OCI-LY7 (cell line): Measurements from ENCODE around the gene PATE4. TPM values are rescaled to one million over a fixed set of nuclear protein-coding genes. Genes with fewer than 3 reads are reported as not detected.

ENCODE experiments used
- BruUV-seq: library from RNA; stranded (reverse); fragments of 400-500 nt; replicated peaks from 2 replicates; lab custom pipeline; 2021; lab: Mats Ljungman, UMichigan
- CTCF ChIA-PET: fragments of 300-600 bp; sonication (Branson Sonifier 250); formaldehyde crosslinking; loops from one replicate; lab custom pipeline; 2022; ENCODE audit warnings: antibody characterized with exemption; ENCODE audit not compliant: unreplicated experiment; lab: Charles Lee
- POLR2A ChIA-PET: fragments of 300-600 bp; sonication (Branson Sonifier 250); formaldehyde crosslinking; loops from one replicate; lab custom pipeline; 2022; ENCODE audit warnings: antibody characterized with exemption; lab: Charles Lee
- DNase-seq: peaks from one replicate; pipeline ENCODE4 v3.0.0-alpha.2; 2015; ENCODE audit warnings: low spot score
- H2AFZ ChIP-seq: fragments of 200-600 bp; sonication (generic), shearing (Covaris generic); 2 replicates; pipeline ENCODE4 v1.6.1; 2014; ENCODE audit warnings: mild to moderate bottlenecking, antibody characterized with exemption, low read length, moderate library complexity
- H3K27ac ChIP-seq: fragments of 200-600 bp; sonication (generic); 2 replicates; pipeline ENCODE4 v1.5.1; 2014; ENCODE audit warnings: mixed run types, low read depth, mild to moderate bottlenecking, moderate library complexity, low read length, inconsistent platforms; ENCODE audit not compliant: poor library complexity, severe bottlenecking
- H3K36me3 ChIP-seq: fragments of 200-600 bp; sonication (generic); 2 replicates; pipeline ENCODE4 v1.6.1; 2014; ENCODE audit warnings: mild to moderate bottlenecking, antibody characterized with exemption, low read length, moderate library complexity, mixed read lengths; ENCODE audit not compliant: insufficient read depth
- H3K4me1 ChIP-seq: fragments of 200-600 bp; sonication (generic); 2 replicates; pipeline ENCODE4 v1.5.1; 2014; ENCODE audit warnings: mild to moderate bottlenecking, low read length; ENCODE audit not compliant: insufficient read depth, poor library complexity, severe bottlenecking
- H3K4me2 ChIP-seq: fragments of 200-600 bp; sonication (generic); 2 replicates; pipeline ENCODE4 v1.6.1; 2014; ENCODE audit warnings: mild to moderate bottlenecking, low read length
- H3K4me3 ChIP-seq: fragments of 200-600 bp; sonication (generic); 2 replicates; pipeline ENCODE4 v1.5.1; 2014; ENCODE audit warnings: mild to moderate bottlenecking, low read depth, low read length; ENCODE audit not compliant: poor library complexity, severe bottlenecking
- H3K79me2 ChIP-seq: fragments of 200-600 bp; sonication (generic); 2 replicates; pipeline ENCODE4 v1.6.1; 2016; ENCODE audit warnings: low read depth, mild to moderate bottlenecking, low read length, moderate library complexity, mixed read lengths; ENCODE audit not compliant: insufficient read depth
- H3K9me2 ChIP-seq: fragments of 200-600 bp; sonication (generic); 2 replicates; pipeline ENCODE4 v1.6.1; 2016; ENCODE audit warnings: mild to moderate bottlenecking, low read length, mixed read lengths; ENCODE audit not compliant: insufficient read depth
- H3K9me3 ChIP-seq: fragments of 200-600 bp; sonication (generic); 2 replicates; pipeline ENCODE4 v1.6.1; 2014; ENCODE audit warnings: mild to moderate bottlenecking, mixed run types, low read length, mixed read lengths
- H4K20me1 ChIP-seq: fragments of 200-600 bp; sonication (generic); 2 replicates; pipeline ENCODE4 v1.6.1; 2014; ENCODE audit warnings: mild to moderate bottlenecking, antibody characterized with exemption, low read length, moderate library complexity, mixed read lengths; ENCODE audit not compliant: insufficient read depth
- EZH2phosphoT487 ChIP-seq: fragments of 200-600 bp; sonication (generic); IDR thresholded peaks from 2 replicates; pipeline ENCODE4 v1.6.1; 2018; ENCODE audit warnings: low read depth, borderline replicate concordance, mild to moderate bottlenecking, mixed run types, antibody characterized with exemption, low read length, moderate library complexity, mixed read lengths
- intact Hi-C: fragments of 100-400 bp; cut with micrococcal nuclease; formaldehyde crosslinking; loops from one replicate; pipeline ENCODE4 v1.10.0; 2022; ENCODE audit not compliant: unreplicated experiment
- total RNA-seq, 2 experiments: library from RNA; depleted of rRNA in 1 of 2; stranded (reverse); fragments of >200 nt in 1 of 2; shearing (Covaris generic) in 1 of 2; gene quantifications; 2 replicates each; pipeline ENCODE4 v1.2.3, GENCODE V29; 2014 to 2022
- TF ChIP-seq, protein P1 (sequence below): fragments of 200-600 bp; sonication (generic); conservative IDR thresholded peaks from 2 replicates; pipeline ENCODE4 v1.5.1; 2014; ENCODE audit warnings: mild to moderate bottlenecking, antibody characterized with exemption, low read length, moderate library complexity, mixed read lengths

Gene PATE4
- total RNA-seq, 2 experiments from 2014 or later: not detected

DNA sequence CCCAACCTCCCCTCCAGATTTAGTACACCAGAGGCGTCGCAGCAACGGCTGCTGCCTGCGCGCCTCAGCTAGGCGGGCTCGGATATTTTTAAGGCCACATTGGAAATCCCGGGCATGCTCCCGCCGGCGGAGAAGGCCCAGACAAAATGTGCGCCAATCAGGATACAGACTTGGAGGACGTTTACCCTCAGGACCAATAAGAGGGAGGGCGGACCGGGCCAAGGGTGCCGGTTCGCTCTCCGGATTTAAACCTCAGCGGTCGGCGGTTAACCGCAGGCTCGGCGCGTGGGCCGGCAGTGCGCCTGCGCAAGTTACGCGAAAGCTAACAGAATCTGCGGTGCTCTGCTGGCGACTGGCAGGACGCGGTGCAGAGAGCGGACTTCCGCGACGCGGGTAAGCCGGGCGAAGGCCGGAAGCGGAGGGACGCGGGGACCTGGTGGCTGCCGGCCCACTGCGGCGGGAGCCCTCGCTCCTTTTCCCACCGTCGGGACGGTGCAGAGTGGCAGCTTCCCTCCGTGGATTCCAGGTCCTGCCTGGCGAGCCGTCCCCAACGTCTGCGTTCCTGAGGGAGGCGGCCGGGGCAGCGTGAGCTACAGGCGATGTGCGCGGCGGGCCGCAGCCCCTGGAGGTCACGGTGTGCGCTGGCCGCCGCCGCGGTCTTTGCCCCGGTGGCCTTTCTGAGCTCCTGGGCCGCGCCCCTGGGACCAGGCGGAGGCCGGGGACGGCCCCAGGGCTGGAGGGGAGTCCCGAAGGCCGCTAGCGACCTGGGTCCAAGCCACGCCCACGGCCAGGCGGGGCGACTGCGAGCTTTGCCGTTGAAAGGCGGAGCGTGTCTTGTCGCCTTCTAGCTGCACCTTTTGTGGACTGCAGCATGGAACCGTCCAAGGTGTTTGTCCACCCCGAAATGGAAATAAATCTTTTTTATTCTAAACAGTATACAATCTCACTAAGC lies 54.5 kb downstream of the PATE4 start, which contains the start of gene HYLS1:
Gene HYLS1, plus strand, starts transcription at position 296 of the 952 bp plus-strand sequence. CDS start 11,701 bp downstream, outside the sequence.
- Histone ChIP-seq H3K4me3 (peak within 1 kb of the TSS; percentile 83), H3K36me3 (peaks cover 44% of the 10 kb centered on the region), H3K79me2 (peaks cover 70% of the 10 kb centered on the region), H2AFZ (peak within 1 kb of the TSS; percentile 77), H3K27ac (peak within 1 kb of the TSS; percentile 87), H3K9me3 (no peaks in the 10 kb centered on the region), H3K4me1 (peaks cover 47% of the 10 kb centered on the region), H4K20me1 (peaks cover 10% of the 10 kb centered on the region; the same call in 1 of the 2 replicates), H3K4me2 (peak within 1 kb of the TSS; percentile 90), H3K9me2 (no peaks in the 10 kb centered on the region)
- intact Hi-C loops: loop anchor here (5.0 kb wide), 2 partner anchors 260 to 320 kb away; partner anchors contain the start of genes CHEK1 and EI24
- ChIA-PET CTCF (interaction anchor here (0.7 to 1.5 kb wide), 5 partner anchors 9 to 294 kb away, joined by 3 to 8 read pairs (median 3); partner anchors contain the start of gene PUS3), POLR2A (interaction anchor here (0.6 to 2.5 kb wide), 23 partner anchors 9 to 930 kb away, joined by 3 to 19 read pairs (median 4); partner anchors contain the start of genes CHEK1, PUS3 and STT3A)
- DNase-seq: peak; percentile 98
- BruUV-seq: no TSS peak
- no peak for TF ChIP-seq EZH2phosphoT487
- TF ChIP-seq, protein P1, sequence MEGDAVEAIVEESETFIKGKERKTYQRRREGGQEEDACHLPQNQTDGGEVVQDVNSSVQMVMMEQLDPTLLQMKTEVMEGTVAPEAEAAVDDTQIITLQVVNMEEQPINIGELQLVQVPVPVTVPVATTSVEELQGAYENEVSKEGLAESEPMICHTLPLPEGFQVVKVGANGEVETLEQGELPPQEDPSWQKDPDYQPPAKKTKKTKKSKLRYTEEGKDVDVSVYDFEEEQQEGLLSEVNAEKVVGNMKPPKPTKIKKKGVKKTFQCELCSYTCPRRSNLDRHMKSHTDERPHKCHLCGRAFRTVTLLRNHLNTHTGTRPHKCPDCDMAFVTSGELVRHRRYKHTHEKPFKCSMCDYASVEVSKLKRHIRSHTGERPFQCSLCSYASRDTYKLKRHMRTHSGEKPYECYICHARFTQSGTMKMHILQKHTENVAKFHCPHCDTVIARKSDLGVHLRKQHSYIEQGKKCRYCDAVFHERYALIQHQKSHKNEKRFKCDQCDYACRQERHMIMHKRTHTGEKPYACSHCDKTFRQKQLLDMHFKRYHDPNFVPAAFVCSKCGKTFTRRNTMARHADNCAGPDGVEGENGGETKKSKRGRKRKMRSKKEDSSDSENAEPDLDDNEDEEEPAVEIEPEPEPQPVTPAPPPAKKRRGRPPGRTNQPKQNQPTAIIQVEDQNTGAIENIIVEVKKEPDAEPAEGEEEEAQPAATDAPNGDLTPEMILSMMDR: peak; percentile 57

Other genes with a start within 250 kb of the PATE4 start
- gene STT3A, start 240.5 kb upstream of the PATE4 start, total RNA-seq (2014; rRNA removed; shearing (Covaris generic)): 60.6 and 87.9 TPM in 2 replicates
- 164 and 172 TPM in 2 replicates for gene STT3A, start 240.5 kb upstream of the PATE4 start, total RNA-seq (2022)
- gene CHEK1, start 208.2 kb upstream of the PATE4 start, total RNA-seq (2014; rRNA removed; shearing (Covaris generic)): 89.7 and 105 TPM in 2 replicates
- gene CHEK1, start 208.2 kb upstream of the PATE4 start, total RNA-seq (2022): 135 and 147 TPM in 2 replicates
- gene ACRV1, start 152.5 kb upstream of the PATE4 start, total RNA-seq (2014; rRNA removed; shearing (Covaris generic)): 0.16 TPM in 1 of 2 replicates, not detected in the other
- 0.33 TPM in 1 of 2 replicates, not detected in the other for gene ACRV1, start 152.5 kb upstream of the PATE4 start, total RNA-seq (2022)
- gene PATE1, start 87.0 kb upstream of the PATE4 start, total RNA-seq (2014; rRNA removed; shearing (Covaris generic)): 0.33 TPM in 1 of 2 replicates, not detected in the other
- gene PATE1, start 87.0 kb upstream of the PATE4 start, total RNA-seq (2022): not detected in 2 replicates
- 1.6 and 4.0 TPM in 2 replicates for gene PATE2, start 54.5 kb upstream of the PATE4 start, total RNA-seq (2014; rRNA removed; shearing (Covaris generic))
- gene PATE2, start 54.5 kb upstream of the PATE4 start, total RNA-seq (2022): 1.1 and 1.4 TPM in 2 replicates
- gene PATE3, start 45.2 kb upstream of the PATE4 start, total RNA-seq (2014; rRNA removed; shearing (Covaris generic)): not detected in 2 replicates
- gene PATE3, start 45.2 kb upstream of the PATE4 start, total RNA-seq (2022): not detected in 2 replicates
- gene HYLS1, start 54.4 kb downstream of the PATE4 start, total RNA-seq (2014; rRNA removed; shearing (Covaris generic)): 25.1 and 31.5 TPM in 2 replicates
- gene HYLS1, start 54.4 kb downstream of the PATE4 start, total RNA-seq (2022): 18.3 and 22.9 TPM in 2 replicates
- gene PUS3, start 69.9 kb downstream of the PATE4 start, total RNA-seq (2014; rRNA removed; shearing (Covaris generic)): 7.7 and 8.6 TPM in 2 replicates
- 9.2 and 10.2 TPM in 2 replicates for gene PUS3, start 69.9 kb downstream of the PATE4 start, total RNA-seq (2022)
- gene DDX25, start 71.2 kb downstream of the PATE4 start, total RNA-seq (2014; rRNA removed; shearing (Covaris generic)): 0.13 TPM in 1 of 2 replicates, not detected in the other
- 0.31 TPM in 1 of 2 replicates, not detected in the other for gene DDX25, start 71.2 kb downstream of the PATE4 start, total RNA-seq (2022)
- not detected in 2 replicates for gene VSIG10L2, start 112.7 kb downstream of the PATE4 start, total RNA-seq (2014; rRNA removed; shearing (Covaris generic))
- gene VSIG10L2, start 112.7 kb downstream of the PATE4 start, total RNA-seq (2022): not detected in 2 replicates
- gene CDON, start 229.6 kb downstream of the PATE4 start, total RNA-seq (2014; rRNA removed; shearing (Covaris generic)): 1.5 and 2.0 TPM in 2 replicates
- gene CDON, start 229.6 kb downstream of the PATE4 start, total RNA-seq (2022): 1.1 and 2.5 TPM in 2 replicates